Endothelial cell of umbilical vein (primary cell): ENCODE measurements around the gene ADAMTSL2. TPM values are rescaled to one million over a fixed set of nuclear protein-coding genes. Genes with fewer than 3 reads are reported as not detected.

ENCODE experiments used
- BruUV-seq: library from RNA; stranded (reverse); fragments of 400-500 nt; replicated peaks from 2 replicates; lab custom pipeline; 2021; lab: Mats Ljungman, UMichigan
- CTCF ChIA-PET: fragments of 300-600, 350-600 bp; sonication (Branson Sonifier 250); formaldehyde crosslinking; loops from one replicate; lab custom pipeline; 2021; ENCODE audit warnings: antibody characterized with exemption, inconsistent platforms; lab: Charles Lee
- POLR2A ChIA-PET: fragments of 300-600, 350-600 bp; sonication (Branson Sonifier 250); formaldehyde crosslinking; loops from one replicate; lab custom pipeline; 2021; ENCODE audit warnings: antibody characterized with exemption, inconsistent platforms; lab: Charles Lee
- DNase-seq: peaks from one replicate; pipeline ENCODE4 v3.0.0-alpha.2; 2011; ENCODE audit warnings: low read depth, low spot score
- FAIRE-seq: peaks from 2 replicates; lab custom pipeline; 2011; peaks lifted over from hg19 to GRCh38; lab: Jason Lieb, UNC
- H2AFZ ChIP-seq: 2 replicates; pipeline ENCODE4 v1.6.0; 2012; ENCODE audit warnings: low read depth, low read length, control low read depth, inconsistent platforms
- H3K27ac ChIP-seq: 2 replicates; pipeline ENCODE4 v1.5.1; 2011; ENCODE audit warnings: low read depth, mild to moderate bottlenecking, control low read depth, low read length, moderate library complexity; ENCODE audit not compliant: insufficient read depth
- H3K27me3 ChIP-seq, 2 experiments: 2 replicates each; pipeline versions ENCODE4 v1.6.0 to v1.6.1; 2011; ENCODE audit warnings: low read length in 2 of 2, mixed read lengths in 1 of 2; ENCODE audit not compliant: control insufficient read depth in 2 of 2, insufficient read depth in 2 of 2
- H3K36me3 ChIP-seq, 2 experiments: 2 replicates in 1 of 2; 3 replicates in 1 of 2; pipeline ENCODE4 v1.5.1; 2011; ENCODE audit warnings: low read length in 2 of 2, mild to moderate bottlenecking in 1 of 2, moderate library complexity in 1 of 2; ENCODE audit not compliant: control insufficient read depth in 2 of 2, insufficient read depth in 2 of 2; ENCODE audit errors: extremely low read depth in 1 of 2
- H3K4me1 ChIP-seq: 3 replicates; pipeline ENCODE4 v1.5.1; 2011; ENCODE audit warnings: mild to moderate bottlenecking, low read length; ENCODE audit not compliant: control insufficient read depth, insufficient read depth; ENCODE audit errors: extremely low read depth
- H3K4me2 ChIP-seq: 2 replicates; pipeline ENCODE4 v1.6.1; 2011; ENCODE audit warnings: low read length, control low read depth, mixed read lengths; ENCODE audit not compliant: insufficient read depth
- H3K4me3 ChIP-seq, 3 experiments: fragments of 200-600 bp in 1 of 3; sonication (generic), shearing (Covaris generic) in 1 of 3; replicated peaks in 1 of 3; 2 replicates each; pipeline ENCODE4 v1.5.1; 2011 to 2016; ENCODE audit warnings: control low read depth in 3 of 3, low read length in 3 of 3, mild to moderate bottlenecking in 2 of 3, inconsistent platforms in 1 of 3, low read depth in 1 of 3, moderate library complexity in 1 of 3; ENCODE audit not compliant: insufficient read depth in 1 of 3
- H3K79me2 ChIP-seq: 2 replicates; pipeline ENCODE4 v1.6.0; 2012; ENCODE audit warnings: low read length, inconsistent platforms; ENCODE audit not compliant: control insufficient read depth, insufficient read depth
- H3K9ac ChIP-seq: replicated peaks from 2 replicates; pipeline ENCODE3; 2011; ENCODE audit warnings: low read length, control low read depth; ENCODE audit not compliant: insufficient read depth; ENCODE audit errors: extremely low read depth
- H3K9me1 ChIP-seq: replicated peaks from 3 replicates; pipeline ENCODE4 v1.6.0; 2011; ENCODE audit warnings: mild to moderate bottlenecking, low read length; ENCODE audit not compliant: control insufficient read depth, insufficient read depth; ENCODE audit errors: extremely low read depth
- H3K9me3 ChIP-seq: replicated peaks from 2 replicates; pipeline ENCODE4 v1.5.1; 2012; ENCODE audit warnings: low read length, inconsistent platforms; ENCODE audit not compliant: control insufficient read depth, insufficient read depth
- H4K20me1 ChIP-seq: replicated peaks from 2 replicates; pipeline ENCODE3; 2011; ENCODE audit warnings: mild to moderate bottlenecking, low read length; ENCODE audit not compliant: control insufficient read depth, insufficient read depth; ENCODE audit errors: extremely low read depth
- CTCF ChIP-seq, 2 donors: IDR thresholded peaks; 1 replicate in 1 of 2; 2 replicates in 1 of 2; pipeline ENCODE4 v1.5.1; 2011; ENCODE audit warnings: low read length in 2 of 2, mild to moderate bottlenecking in 2 of 2, moderate library complexity in 2 of 2, control low read depth in 1 of 2, inconsistent platforms in 1 of 2, low read depth in 1 of 2; ENCODE audit not compliant: insufficient read depth in 1 of 2; ENCODE audit errors: extremely low read depth in 1 of 2
- EZH2 ChIP-seq: IDR thresholded peaks from 2 replicates; pipeline ENCODE4 v1.6.1; 2012; ENCODE audit warnings: borderline replicate concordance, low read depth, mild to moderate bottlenecking, moderate library complexity, low read length, inconsistent platforms; ENCODE audit not compliant: severe bottlenecking
- FOS ChIP-seq: IDR thresholded peaks from 2 replicates; pipeline ENCODE4 v1.6.1; 2011; ENCODE audit warnings: mild to moderate bottlenecking, low read length, moderate library complexity, borderline replicate concordance; ENCODE audit not compliant: insufficient read depth
- GATA2 ChIP-seq: IDR thresholded peaks from 2 replicates; pipeline ENCODE4 v1.7.0; 2011; ENCODE audit warnings: low read depth, mild to moderate bottlenecking, moderate library complexity, mixed read lengths, low read length; ENCODE audit not compliant: insufficient read length, insufficient read depth
- JUN ChIP-seq: IDR thresholded peaks from 2 replicates; pipeline ENCODE4 v1.6.1; 2011; ENCODE audit warnings: borderline replicate concordance, low read depth; ENCODE audit not compliant: insufficient read length, insufficient read depth
- MAX ChIP-seq: IDR thresholded peaks from 2 replicates; pipeline ENCODE4 v1.6.1; 2011; ENCODE audit not compliant: insufficient read depth, insufficient read length
- MYC ChIP-seq: IDR thresholded peaks from one replicate; pipeline ENCODE4 v1.6.1; 2011; ENCODE audit warnings: mild to moderate bottlenecking, low read depth, low read length
- POLR2A ChIP-seq: IDR thresholded peaks from 2 replicates; pipeline ENCODE4 v1.6.1; 2012; ENCODE audit warnings: low read depth, mild to moderate bottlenecking, control low read depth, low read length
- POLR2AphosphoS5 ChIP-seq: IDR thresholded peaks from 2 replicates; pipeline ENCODE4 v1.6.1; 2012; ENCODE audit warnings: low read depth, mild to moderate bottlenecking, control low read depth, low read length, moderate library complexity; ENCODE audit not compliant: insufficient read depth
- dilution Hi-C: fragments of 300-500 bp; cut with MboI; formaldehyde crosslinking; loops from one replicate; pipeline ENCODE4 v1.15.0; 2019; ENCODE audit warnings: low sequenced_read_pairs; ENCODE audit not compliant: extremely low pct_ligation_motif_present
- intact Hi-C: fragments of 100-400 bp; cut with micrococcal nuclease; formaldehyde crosslinking; loops from one replicate; pipeline ENCODE4 v1.10.0; 2022
- polyA plus RNA-seq, 4 experiments: library from polyadenylated mRNA; depleted of rRNA in 3 of 4; stranded (reverse) in 3 of 4; unstranded in 1 of 4; fragments of >200 nt; gene quantifications; 2 replicates each; pipeline versions ENCODE4 v1.2.1 to v1.2.3, GENCODE V29; 2011 to 2012; ENCODE audit warnings: missing spikeins in 1 of 4
- total RNA-seq: library from RNA; stranded (reverse); gene quantifications from 2 replicates; pipeline ENCODE4 v1.2.3, GENCODE V29; 2021

Gene ADAMTSL2
- total and polyA plus RNA-seq, 2 donors (not counting 3 experiments of a cell fraction or from before 2014, with no cell fraction given) = not detected

GRCh38 chr9:133566817-133567216, 32.3 kb downstream of the ADAMTSL2 start:
- DNase-seq (no peak), FAIRE-seq (no peak)
- no TSS peak for BruUV-seq
- H4K20me1 ChIP-seq = no peaks in the 10 kb centered on the region
- intact Hi-C loops = no loop called here
- H3K27ac ChIP-seq = no peak overlapping the region
- no peak overlapping the region for H3K9ac ChIP-seq
- H2AFZ ChIP-seq = no peak overlapping the region
- no peaks in the 10 kb centered on the region for H3K27me3 ChIP-seq
- H3K4me1 ChIP-seq = no peaks in the 10 kb centered on the region
- TF ChIP-seq MAX (no peak), FOS (no peak), MYC (no peak), JUN (no peak), POLR2A (no peak), EZH2 (no peak), POLR2AphosphoS5 (no peak), CTCF (IDR thresholded peaks at IDR 0.05; ENCODE audit: extremely low read depth in 1 of 2, insufficient read depth in 1 of 2, low read depth in 1 of 2, low read length in 2 of 2) (no peak), GATA2 (no peak)
- H3K4me3 ChIP-seq = no peak overlapping the region
- no peaks in the 10 kb centered on the region for H3K9me1 ChIP-seq
- no peaks in the 10 kb centered on the region for H3K36me3 ChIP-seq
- no peak overlapping the region for H3K4me2 ChIP-seq
- CTCF ChIA-PET = no interaction called here
- no peaks in the 10 kb centered on the region for H3K79me2 ChIP-seq
- POLR2A ChIA-PET = no interaction called here
- H3K9me3 ChIP-seq = no peaks in the 10 kb centered on the region
- dilution Hi-C loops = no loop called here
